GM18867 (cell line): ENCODE results near the gene LPCAT3.
A peak's percentile ranks its signal among the peaks of the same experiment; 100 is the strongest.

Experiments used
- ATAC-seq: cut with Tn5 transposase; IDR thresholded peaks from one replicate; pipeline ENCODE4 v1.9.1; 2021; ENCODE audit warnings: mild to moderate bottlenecking, moderate library complexity; ENCODE audit not compliant: unreplicated experiment

Gene LPCAT3

GRCh38 chr12:6941267-6941666, 77.0 kb downstream of the LPCAT3 start:
- ATAC-seq = no peak

- no peak for ATAC-seq
Measured at GRCh38 chr12:6939191-6939540, 79.1 kb downstream of the LPCAT3 start.

GRCh38 chr12:6938353-6939190, 79.7 kb downstream of the LPCAT3 start:
- no peak for ATAC-seq

GRCh38 chr12:6937481-6938352, 80.6 kb downstream of the LPCAT3 start:
- ATAC-seq = peak; percentile 81

GRCh38 chr12:6936636-6937480, 81.4 kb downstream of the LPCAT3 start:
- no peak for ATAC-seq

- ATAC-seq = no peak
Measured at GRCh38 chr12:6936194-6936635, 82.1 kb downstream of the LPCAT3 start.

- no peak for ATAC-seq
Measured at GRCh38 chr12:6935371-6936193, 82.7 kb downstream of the LPCAT3 start.

- ATAC-seq = no peak
Measured at GRCh38 chr12:6934110-6934509, 84.2 kb downstream of the LPCAT3 start.

GRCh38 chr12:6932766-6933165, 85.5 kb downstream of the LPCAT3 start:
- no peak for ATAC-seq

GRCh38 chr12:6929466-6930452, 88.5 kb downstream of the LPCAT3 start:
- no peak for ATAC-seq

- no peak for ATAC-seq
Measured at GRCh38 chr12:6928703-6929407, 89.4 kb downstream of the LPCAT3 start.

- ATAC-seq = no peak
Measured at GRCh38 chr12:6928022-6928702, 90.1 kb downstream of the LPCAT3 start.

GRCh38 chr12:6927379-6928021, 90.8 kb downstream of the LPCAT3 start, which contains the start of gene ATN1:
TSS of gene ATN1 (plus strand) at chr12:6927959. CDS start at chr12:6934002, 6,043 bp downstream.
- ATAC-seq = no peak
